Spleen (tissue), 11 donors: Measurements from ENCODE around the gene KIDINS220. TPM values are rescaled to one million over a fixed set of nuclear protein-coding genes. Genes with fewer than 3 reads are reported as not detected.

ENCODE experiments used
- DNase-seq: peaks from one replicate; pipeline ENCODE4 v3.0.0-alpha.2; 2020
- H3K27ac ChIP-seq, 8 donors: fragments of 200-600 bp; sonication (generic) in 7 of 8; 1 replicate in 4 of 8; 2 replicates in 4 of 8; pipeline versions ENCODE4 v1.5.0 to v1.8.0; 2016 to 2021; ENCODE audit warnings: inconsistent platforms in 4 of 8, mild to moderate bottlenecking in 4 of 8, moderate library complexity in 1 of 8
- H3K27me3 ChIP-seq, 7 donors: fragments of 200-600 bp; sonication (generic) in 6 of 7; replicated peaks in 1 of 7; 1 replicate in 4 of 7; 2 replicates in 3 of 7; pipeline versions ENCODE4 v1.5.0 to v1.8.0; 2016 to 2021; ENCODE audit warnings: inconsistent platforms in 3 of 7, mild to moderate bottlenecking in 1 of 7
- H3K36me3 ChIP-seq, 6 donors: fragments of 200-600 bp; sonication (generic) in 5 of 6; 1 replicate in 4 of 6; 2 replicates in 2 of 6; pipeline versions ENCODE4 v1.5.0 to v1.8.0; 2016 to 2021; ENCODE audit warnings: inconsistent platforms in 2 of 6
- H3K4me1 ChIP-seq, 6 donors: fragments of 200-600 bp; sonication (generic) in 5 of 6; 1 replicate in 3 of 6; 2 replicates in 3 of 6; pipeline versions ENCODE4 v1.5.0 to v1.8.0; 2016 to 2021; ENCODE audit warnings: inconsistent platforms in 3 of 6
- H3K4me3 ChIP-seq, 8 donors: fragments of 200-600 bp; sonication (generic) in 7 of 8; 1 replicate in 4 of 8; 2 replicates in 4 of 8; pipeline versions ENCODE4 v1.5.0 to v1.8.0; 2016 to 2021; ENCODE audit warnings: inconsistent platforms in 4 of 8, mild to moderate bottlenecking in 4 of 8, moderate library complexity in 2 of 8
- H3K9me3 ChIP-seq, 8 donors: fragments of 200-600 bp; sonication (generic) in 7 of 8; 1 replicate in 4 of 8; 2 replicates in 4 of 8; pipeline versions ENCODE4 v1.5.0 to v1.8.0; 2016 to 2021; ENCODE audit warnings: inconsistent platforms in 4 of 8
- POLR2A ChIP-seq, 3 donors: fragments of 450-650 bp; IDR thresholded peaks; one replicate each; pipeline ENCODE4 v1.5.1; 2017; ENCODE audit warnings: antibody characterized with exemption in 3 of 3, mild to moderate bottlenecking in 1 of 3
- POLR2AphosphoS5 ChIP-seq, 3 donors: sonication (generic); formaldehyde crosslinking; IDR thresholded peaks; one replicate each; pipeline ENCODE4 v1.5.1; 2017; ENCODE audit warnings: antibody characterized with exemption in 3 of 3
- WGBS, 5 donors: extraction: QIAGEN DNeasy Blood & Tissue Kit in 3 of 5; methylation state at CpG; one replicate each; pipeline versions ENCODE4 v1.1.5 to v1.1.7; 2013 to 2018; 5-methylcytosine and 5-hydroxymethylcytosine counted together
- intact Hi-C: fragments of 100-400 bp; cut with DNase I; formaldehyde crosslinking; loops from one replicate; pipeline ENCODE4 v1.15.0; 2023; ENCODE audit warnings: low total_unique reads
- polyA plus RNA-seq, 3 donors: library from polyadenylated mRNA; stranded (reverse); fragments of 200-250 nt; gene quantifications; one replicate each; pipeline ENCODE4 v1.2.1, GENCODE V29; 2013
- total RNA-seq, 7 donors: library from RNA; depleted of rRNA in 3 of 7; stranded (reverse); fragments of >200 nt in 3 of 7; fragmentation: NEBNext Ultra II Directional in 4 of 7; extraction: Animal tissue kit (Norgen Biotek cat#: 25700) in 4 of 7; gene quantifications; one replicate each; pipeline versions ENCODE4 v1.1.0 to v1.2.1, GENCODE V29; 2016 to 2021
- TF ChIP-seq, protein P1 (sequence below), 11 experiments: fragments of 200-600 bp in 7 of 11; fragments of 450-650 bp in 4 of 11; sonication (generic) in 4 of 11; IDR thresholded peaks in 8 of 11; conservative IDR thresholded peaks in 3 of 11; 1 replicate in 7 of 11; 2 replicates in 4 of 11; pipeline versions ENCODE4 v1.4.0 to v1.8.0; 2016 to 2021; ENCODE audit warnings: antibody characterized with exemption in 11 of 11, inconsistent platforms in 4 of 11, mild to moderate bottlenecking in 1 of 11
- donor health status: healthy with polysubstance abuse.
- donor health status: DM: no; HTN: no; CAD: no; lungs with moderate emphysema.
- donor health status: DM: no; HTN: no; CAD: no.
- donor health status: Bipolar disorder and iron deficiency.
- donor health status: healthy.
- donor health status: DM: no; HTN: no; CAD: no.
- donor health status: DM: yes; HTN: yes; CAD: no.

KIDINS220 gene
- total and polyA plus RNA-seq, 10 donors: 6.0 to 84.1 (median 59.0) TPM

DNA sequence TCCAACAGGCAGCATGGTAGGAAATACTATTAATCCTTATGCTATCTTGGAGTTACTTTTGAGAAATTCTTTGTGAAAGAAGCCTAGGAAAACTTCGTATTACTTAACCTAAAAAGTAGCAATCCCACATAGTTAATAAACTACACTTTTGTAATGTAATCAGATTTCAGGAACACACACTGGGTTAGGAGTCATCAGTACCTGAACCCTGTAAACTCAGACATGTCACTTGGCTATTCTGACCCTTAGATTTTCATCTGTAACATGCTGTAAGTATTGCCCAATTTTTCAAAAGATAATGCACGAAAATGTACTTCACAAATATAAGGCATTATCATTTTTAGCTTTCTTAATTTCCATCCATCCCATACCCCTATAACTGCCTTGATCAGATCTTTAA, 39.0 kb downstream of the KIDINS220 start:
- H3K27me3 ChIP-seq: no peaks in the 10 kb centered on the region
- no peaks in the 10 kb centered on the region for H3K9me3 ChIP-seq
- 87 to 94% (median 91%) methylated on average over 2 of the region's 2 CpGs for WGBS, 5 donors
- no peak for TF ChIP-seq POLR2AphosphoS5 (IDR thresholded peaks at IDR 0.05)
- TF ChIP-seq POLR2A (IDR thresholded peaks at IDR 0.05): no peak
- TF ChIP-seq, protein P1, sequence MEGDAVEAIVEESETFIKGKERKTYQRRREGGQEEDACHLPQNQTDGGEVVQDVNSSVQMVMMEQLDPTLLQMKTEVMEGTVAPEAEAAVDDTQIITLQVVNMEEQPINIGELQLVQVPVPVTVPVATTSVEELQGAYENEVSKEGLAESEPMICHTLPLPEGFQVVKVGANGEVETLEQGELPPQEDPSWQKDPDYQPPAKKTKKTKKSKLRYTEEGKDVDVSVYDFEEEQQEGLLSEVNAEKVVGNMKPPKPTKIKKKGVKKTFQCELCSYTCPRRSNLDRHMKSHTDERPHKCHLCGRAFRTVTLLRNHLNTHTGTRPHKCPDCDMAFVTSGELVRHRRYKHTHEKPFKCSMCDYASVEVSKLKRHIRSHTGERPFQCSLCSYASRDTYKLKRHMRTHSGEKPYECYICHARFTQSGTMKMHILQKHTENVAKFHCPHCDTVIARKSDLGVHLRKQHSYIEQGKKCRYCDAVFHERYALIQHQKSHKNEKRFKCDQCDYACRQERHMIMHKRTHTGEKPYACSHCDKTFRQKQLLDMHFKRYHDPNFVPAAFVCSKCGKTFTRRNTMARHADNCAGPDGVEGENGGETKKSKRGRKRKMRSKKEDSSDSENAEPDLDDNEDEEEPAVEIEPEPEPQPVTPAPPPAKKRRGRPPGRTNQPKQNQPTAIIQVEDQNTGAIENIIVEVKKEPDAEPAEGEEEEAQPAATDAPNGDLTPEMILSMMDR (IDR thresholded peaks at IDR 0.05 in 8 of 11, conservative IDR thresholded peaks at IDR 0.05 in 3 of 11): no peak
- H3K36me3 ChIP-seq: peaks cover 0 to 100% (median 67%) of the 10 kb centered on the region in 6 donors
- no peak overlapping the region for H3K27ac ChIP-seq
- no peaks in the 10 kb centered on the region for H3K4me1 ChIP-seq
- no peak for DNase-seq
- no peak overlapping the region for H3K4me3 ChIP-seq
- intact Hi-C loops: no loop called here

DNA sequence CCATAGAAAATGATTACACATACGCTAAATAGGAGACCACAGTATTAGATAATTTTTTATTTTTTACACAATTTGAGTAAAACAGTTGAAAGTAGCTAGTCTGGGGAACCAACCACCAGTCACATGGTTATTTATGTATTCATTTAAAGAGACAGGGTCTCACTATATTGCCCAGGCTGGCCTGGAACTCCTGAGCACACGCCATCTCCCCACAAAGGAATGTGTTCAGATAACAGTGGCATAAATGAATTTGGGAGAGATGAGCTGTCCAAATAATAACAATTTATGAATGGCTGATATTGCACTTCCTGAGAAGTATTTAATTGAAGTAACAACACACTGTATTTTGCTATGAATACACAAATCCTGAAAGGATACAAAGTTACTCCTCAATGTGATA, 39.7 kb downstream of the KIDINS220 start:
- H3K4me3 ChIP-seq: no peak overlapping the region
- intact Hi-C loops: no loop called here
- peaks cover 0 to 100% (median 69%) of the 10 kb centered on the region in 6 donors for H3K36me3 ChIP-seq
- no peaks in the 10 kb centered on the region for H3K27me3 ChIP-seq
- no peaks in the 10 kb centered on the region for H3K4me1 ChIP-seq
- H3K27ac ChIP-seq: no peak overlapping the region
- DNase-seq: no peak
- H3K9me3 ChIP-seq: no peaks in the 10 kb centered on the region
- 96 to 98% (median 97%) methylated on average over 2 of the region's 2 CpGs for WGBS, 5 donors
- no peak for TF ChIP-seq POLR2AphosphoS5 (IDR thresholded peaks at IDR 0.05)
- TF ChIP-seq, protein P1 (IDR thresholded peaks at IDR 0.05 in 8 of 11, conservative IDR thresholded peaks at IDR 0.05 in 3 of 11): no peak
- no peak for TF ChIP-seq POLR2A (IDR thresholded peaks at IDR 0.05)

DNA sequence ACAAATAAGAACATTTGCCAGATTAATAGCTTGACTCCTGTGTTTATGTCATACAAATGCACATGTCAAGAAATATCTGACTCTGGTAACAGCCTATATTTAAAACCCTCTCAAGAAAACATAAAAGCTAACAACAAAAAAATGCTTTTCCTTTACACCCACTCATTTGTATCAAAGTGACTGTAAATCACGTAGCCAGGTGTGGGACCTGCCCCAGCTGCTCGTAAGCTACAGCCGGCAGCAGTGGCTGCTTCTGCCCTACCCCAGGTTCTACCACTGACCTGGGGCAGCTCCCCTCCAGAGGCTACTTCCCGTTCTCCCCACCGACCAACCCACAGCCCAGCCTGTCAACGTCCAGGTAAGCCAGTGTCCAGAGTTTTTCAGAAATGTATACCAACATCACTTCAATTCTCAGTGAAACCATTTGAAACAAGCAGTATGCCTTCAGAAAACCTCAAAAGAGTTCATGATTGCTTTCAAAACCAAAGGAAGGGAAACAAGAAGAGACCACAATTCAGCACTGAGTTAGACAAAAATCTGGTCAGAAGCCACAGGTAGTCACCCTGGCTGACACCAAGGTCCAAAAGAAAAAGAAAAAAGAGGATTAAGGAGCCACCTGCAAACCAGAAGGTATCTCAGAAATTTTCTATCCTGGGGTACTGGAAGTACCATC, 40.4 kb downstream of the KIDINS220 start:
- Histone ChIP-seq H3K4me1 (no peaks in the 10 kb centered on the region), H3K27ac (no peak overlapping the region), H3K27me3 (no peaks in the 10 kb centered on the region), H3K9me3 (no peaks in the 10 kb centered on the region), H3K4me3 (no peak overlapping the region), H3K36me3 (peaks cover 0 to 100% (median 65%) of the 10 kb centered on the region in 6 donors)
- no peak for TF ChIP-seq POLR2AphosphoS5 (IDR thresholded peaks at IDR 0.05)
- TF ChIP-seq, protein P1 (IDR thresholded peaks at IDR 0.05 in 8 of 11, conservative IDR thresholded peaks at IDR 0.05 in 3 of 11): no peak
- no peak for TF ChIP-seq POLR2A (IDR thresholded peaks at IDR 0.05)
- DNase-seq: no peak
- WGBS, 5 donors: 71 to 82% (median 78%) methylated on average over 6 of the region's 6 CpGs
- intact Hi-C loops: no loop called here

DNA sequence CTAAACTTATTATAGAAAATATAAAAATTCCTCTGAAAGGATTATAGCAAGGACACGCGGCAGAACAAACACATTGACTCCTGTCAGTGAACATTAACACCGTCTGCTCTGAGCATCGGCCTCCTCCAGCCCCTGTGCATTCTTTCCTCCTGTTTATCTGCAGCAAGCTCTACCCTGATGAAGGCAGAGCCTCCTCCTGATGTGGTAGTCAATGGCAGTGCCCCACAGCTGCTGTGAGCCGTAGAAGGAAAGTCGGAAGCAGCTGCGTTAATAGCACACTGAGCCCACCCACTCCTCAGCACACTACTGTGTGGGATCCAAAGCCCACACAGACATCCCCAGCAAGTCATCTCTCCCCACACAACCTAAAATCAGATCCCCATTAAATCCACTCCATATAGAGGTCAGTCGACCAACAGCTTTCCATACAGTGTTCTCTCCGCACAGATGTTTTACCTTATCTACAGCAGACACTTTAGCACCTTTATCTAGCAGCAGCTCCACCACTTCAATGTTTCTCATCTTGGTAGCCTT, 41.0 kb downstream of the KIDINS220 start:
- WGBS, 5 donors: 91 to 95% (median 93%) methylated on average over 9 of the region's 9 CpGs

More for the DNA sequence above, 41.0 kb downstream of the KIDINS220 start:
- Histone ChIP-seq H3K36me3 (peaks cover 0 to 100% (median 63%) of the 10 kb centered on the region in 6 donors), H3K27me3 (no peaks in the 10 kb centered on the region), H3K9me3 (no peaks in the 10 kb centered on the region), H3K27ac (no peak overlapping the region), H3K4me1 (no peaks in the 10 kb centered on the region), H3K4me3 (no peak overlapping the region)
- intact Hi-C loops: no loop called here
- TF ChIP-seq POLR2AphosphoS5 (IDR thresholded peaks at IDR 0.05) (no peak), POLR2A (IDR thresholded peaks at IDR 0.05) (no peak)
- TF ChIP-seq, protein P1 (IDR thresholded peaks at IDR 0.05 in 8 of 11, conservative IDR thresholded peaks at IDR 0.05 in 3 of 11): no peak
- DNase-seq: no peak
